GM10266 (cell line): ENCODE data around the gene ANO4.
"Not testable (repeated sequence)": the region's sequence is repeated elsewhere in the genome, so short reads cannot be mapped to it uniquely, and the experiment has no call there.

Source experiments
- DNase-seq: peaks from one replicate; pipeline ENCODE4 v3.0.0; 2012; ENCODE audit errors: extremely low spot score
- TF ChIP-seq, protein P1 (sequence below): IDR thresholded peaks from 2 replicates; pipeline ENCODE4 v1.5.1; 2012; ENCODE audit warnings: mild to moderate bottlenecking, low read depth; ENCODE audit not compliant: control insufficient read depth, insufficient read depth; ENCODE audit errors: missing control alignments

ANO4 gene

GRCh38 chr12:100908501-100908900 lies 113.9 kb downstream of the ANO4 start:
- no peak for DNase-seq
- TF ChIP-seq, protein P1, sequence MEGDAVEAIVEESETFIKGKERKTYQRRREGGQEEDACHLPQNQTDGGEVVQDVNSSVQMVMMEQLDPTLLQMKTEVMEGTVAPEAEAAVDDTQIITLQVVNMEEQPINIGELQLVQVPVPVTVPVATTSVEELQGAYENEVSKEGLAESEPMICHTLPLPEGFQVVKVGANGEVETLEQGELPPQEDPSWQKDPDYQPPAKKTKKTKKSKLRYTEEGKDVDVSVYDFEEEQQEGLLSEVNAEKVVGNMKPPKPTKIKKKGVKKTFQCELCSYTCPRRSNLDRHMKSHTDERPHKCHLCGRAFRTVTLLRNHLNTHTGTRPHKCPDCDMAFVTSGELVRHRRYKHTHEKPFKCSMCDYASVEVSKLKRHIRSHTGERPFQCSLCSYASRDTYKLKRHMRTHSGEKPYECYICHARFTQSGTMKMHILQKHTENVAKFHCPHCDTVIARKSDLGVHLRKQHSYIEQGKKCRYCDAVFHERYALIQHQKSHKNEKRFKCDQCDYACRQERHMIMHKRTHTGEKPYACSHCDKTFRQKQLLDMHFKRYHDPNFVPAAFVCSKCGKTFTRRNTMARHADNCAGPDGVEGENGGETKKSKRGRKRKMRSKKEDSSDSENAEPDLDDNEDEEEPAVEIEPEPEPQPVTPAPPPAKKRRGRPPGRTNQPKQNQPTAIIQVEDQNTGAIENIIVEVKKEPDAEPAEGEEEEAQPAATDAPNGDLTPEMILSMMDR: no peak

- TF ChIP-seq, protein P1: no peak
Measured at GRCh38 chr12:100913872-100914592, 119.5 kb downstream of the ANO4 start.

GRCh38 chr12:100919116-100919515 lies 124.5 kb downstream of the ANO4 start:
- DNase-seq: no peak
- TF ChIP-seq, protein P1: no peak

More at GRCh38 chr12:100913872-100914592, 119.5 kb downstream of the ANO4 start:
- no peak for DNase-seq

DNA sequence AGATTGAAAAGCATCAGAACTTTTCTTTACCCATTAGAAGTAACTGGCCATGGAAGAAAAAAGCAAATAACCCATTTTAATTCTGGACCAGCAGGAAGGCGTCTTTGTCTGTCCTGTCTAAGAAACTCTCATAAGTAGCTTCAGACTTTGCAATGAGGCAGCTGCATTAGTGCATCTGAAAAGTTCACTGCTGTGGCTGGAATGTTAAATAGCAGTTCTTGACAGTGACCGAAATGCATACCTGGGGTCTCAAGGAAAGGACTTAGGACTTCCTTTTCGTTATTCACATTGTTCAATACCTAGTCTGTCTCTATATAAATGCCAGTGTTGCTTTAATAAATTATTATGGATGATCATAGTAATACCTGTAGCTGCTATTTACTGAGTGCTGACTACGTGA lies 125.9 kb downstream of the ANO4 start:
- TF ChIP-seq, protein P1: no peak
- DNase-seq: no peak

GRCh38 chr12:100926669-100927248 lies 132.2 kb downstream of the ANO4 start:
- no peak for DNase-seq
- TF ChIP-seq, protein P1: no peak

DNA sequence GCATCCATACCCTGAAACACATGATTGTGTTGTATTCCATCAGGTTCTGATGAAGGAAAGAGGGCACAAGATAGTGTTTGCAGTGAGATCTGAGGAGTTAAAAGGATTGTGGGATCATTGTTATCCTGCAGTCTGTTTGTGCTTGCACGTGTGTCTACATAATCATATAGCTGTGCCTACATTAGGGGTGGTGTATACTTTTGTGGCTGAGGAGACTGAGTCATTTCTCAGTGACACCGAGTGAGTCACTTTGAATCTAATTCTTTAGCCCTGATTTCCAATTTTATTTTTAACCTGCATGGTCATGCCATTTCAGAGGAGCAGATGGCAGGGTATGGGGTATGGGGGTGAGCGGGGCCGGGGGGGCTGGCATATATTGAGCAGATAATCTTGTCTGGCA lies 133.2 kb downstream of the ANO4 start:
- DNase-seq: no peak
- TF ChIP-seq, protein P1: no peak

DNA sequence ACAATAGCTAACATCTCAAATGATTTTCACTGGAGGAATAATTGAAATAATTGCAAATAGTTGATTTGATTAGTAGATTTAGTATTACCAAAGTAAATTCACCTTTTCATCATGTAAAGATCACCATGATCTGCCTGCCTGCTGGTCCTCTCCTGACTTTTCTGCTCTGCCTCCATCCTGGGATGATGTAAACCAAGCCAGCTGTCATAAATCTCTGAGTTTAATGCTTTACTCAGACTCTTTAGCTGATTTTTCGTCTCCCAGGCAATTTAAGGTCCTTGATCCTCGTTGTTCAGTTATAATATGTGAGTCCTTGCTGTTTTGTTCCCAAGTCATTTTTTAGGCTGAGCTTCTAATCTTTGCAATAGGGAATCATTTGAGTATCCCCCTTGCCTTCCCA lies 138.0 kb downstream of the ANO4 start:
- TF ChIP-seq, protein P1: no peak
- DNase-seq: no peak

DNA sequence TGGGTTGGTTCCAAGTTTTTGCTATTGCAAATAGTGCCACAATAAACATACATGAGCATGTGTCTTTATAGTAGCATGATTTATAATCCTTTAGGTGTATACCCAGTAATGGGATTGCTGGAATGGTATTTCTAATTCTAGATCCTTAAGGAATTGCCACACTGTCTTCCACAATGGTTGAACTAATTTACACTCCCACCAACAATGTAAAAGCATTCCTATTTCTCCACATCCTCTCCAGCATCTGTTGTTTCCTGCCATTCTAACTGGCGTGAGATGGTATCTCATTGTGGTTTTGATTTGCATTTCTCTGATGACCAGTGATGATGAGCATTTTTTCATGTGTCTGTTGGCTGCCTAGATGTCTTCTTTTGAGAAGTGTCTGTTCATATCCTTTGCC lies 139.0 kb downstream of the ANO4 start:
- DNase-seq: not testable (repeated sequence)
